HL-60/S4 treated with phorbol 12-myristate 13-acetate at 8.2 ng/mL for 4 days and 3 days (cell line): ENCODE measurements around the gene CDC20B.
"Not testable (repeated sequence)": the region's sequence is repeated elsewhere in the genome, so short reads cannot be mapped to it uniquely, and the experiment has no call there.

ENCODE experiments used
- in situ Hi-C: fragments of 300-500 bp; cut with MboI; formaldehyde crosslinking; loops from 2 replicates; pipeline ENCODE4 v1.15.0; 2022; ENCODE audit warnings: low sequenced_read_pairs

CDC20B gene

GRCh38 chr5:55104946-55105701 is 67.9 kb downstream of the CDC20B start:
- in situ Hi-C loops, result no loop called here

- in situ Hi-C loops, result no loop called here
Measured at GRCh38 chr5:55104036-55104772, 68.8 kb downstream of the CDC20B start.

GRCh38 chr5:55102348-55102747 is 70.6 kb downstream of the CDC20B start, which contains the start of gene GZMA:
Gene GZMA, plus strand, starts transcription at chr5:55102646. Its CDS starts 37 bp downstream, at chr5:55102683.
- in situ Hi-C loops, result no loop called here

GRCh38 chr5:55101556-55102276 is 71.3 kb downstream of the CDC20B start:
- in situ Hi-C loops, result no loop called here

GRCh38 chr5:55101148-55101547 is 71.8 kb downstream of the CDC20B start:
- in situ Hi-C loops, result not testable (repeated sequence)

GRCh38 chr5:55096861-55097260 is 76.1 kb downstream of the CDC20B start:
- in situ Hi-C loops, result no loop called here

GRCh38 chr5:55096182-55096581 is 76.8 kb downstream of the CDC20B start:
- in situ Hi-C loops, result no loop called here

- in situ Hi-C loops, result not testable (repeated sequence)
Measured at GRCh38 chr5:55091011-55091410, 82.0 kb downstream of the CDC20B start.

- in situ Hi-C loops, result not testable (repeated sequence)
Measured at GRCh38 chr5:55089301-55089700, 83.7 kb downstream of the CDC20B start.

- in situ Hi-C loops, result no loop called here
Measured at GRCh38 chr5:55081541-55081940, 91.4 kb downstream of the CDC20B start.

GRCh38 chr5:55073211-55073610 is 99.8 kb downstream of the CDC20B start:
- in situ Hi-C loops, result no loop called here

- in situ Hi-C loops, result no loop called here
Measured at GRCh38 chr5:55072666-55073065, 100.3 kb downstream of the CDC20B start.

- in situ Hi-C loops, result no loop called here
Measured at GRCh38 chr5:55071413-55071812, 101.6 kb downstream of the CDC20B start.

- in situ Hi-C loops, result no loop called here
Measured at GRCh38 chr5:55070968-55071367, 102.0 kb downstream of the CDC20B start.

GRCh38 chr5:55066277-55066676 is 106.7 kb downstream of the CDC20B start:
- in situ Hi-C loops, result no loop called here

GRCh38 chr5:55064523-55064922 is 108.5 kb downstream of the CDC20B start:
- in situ Hi-C loops, result no loop called here

GRCh38 chr5:55063899-55064298 is 109.1 kb downstream of the CDC20B start:
- in situ Hi-C loops, result no loop called here

GRCh38 chr5:55063220-55063863 is 109.6 kb downstream of the CDC20B start:
- in situ Hi-C loops, result no loop called here
